Stimulated activated CD4-positive, alpha-beta T cell treated with anti-CD3 and anti-CD28 coated beads, Interleukin-4, amount 100 ng/mL, for 1 hour (primary cell): ENCODE results near the gene MRPL16.

Experiments used
- DNase-seq: peaks from one replicate; pipeline ENCODE4 v3.0.0-alpha.2; 2020

The MRPL16 gene

GRCh38 chr11:59769828-59770227 is 40.8 kb downstream of the MRPL16 start:
- no peak for DNase-seq

GRCh38 chr11:59769111-59769510 is 41.5 kb downstream of the MRPL16 start:
- DNase-seq, result no peak

- no peak for DNase-seq
Observed at GRCh38 chr11:59767225-59767611, 43.4 kb downstream of the MRPL16 start.

GRCh38 chr11:59766542-59767224 is 43.9 kb downstream of the MRPL16 start:
- DNase-seq, result no peak

GRCh38 chr11:59765068-59765735 is 45.4 kb downstream of the MRPL16 start:
- DNase-seq, result no peak

- DNase-seq, result no peak
Observed at GRCh38 chr11:59761993-59762392, 48.6 kb downstream of the MRPL16 start.

GRCh38 chr11:59760771-59761170 is 49.8 kb downstream of the MRPL16 start:
- no peak for DNase-seq

- DNase-seq, result no peak
Observed at GRCh38 chr11:59759900-59760299, 50.7 kb downstream of the MRPL16 start.

- DNase-seq, result no peak
Observed at GRCh38 chr11:59758401-59759037, 52.1 kb downstream of the MRPL16 start.

GRCh38 chr11:59756845-59757244 is 53.7 kb downstream of the MRPL16 start:
- no peak for DNase-seq

GRCh38 chr11:59756558-59756840 is 54.1 kb downstream of the MRPL16 start:
- DNase-seq, result no peak
